Endothelial cell of umbilical vein (primary cell): ENCODE results near the gene MSH4. TPM values are rescaled to one million over a fixed set of nuclear protein-coding genes. Genes with fewer than 3 reads are reported as not detected.
"Not testable (repeated sequence)": the region's sequence is repeated elsewhere in the genome, so short reads cannot be mapped to it uniquely, and the experiment has no call there.

Experiments used
- BruUV-seq: library from RNA; stranded (reverse); fragments of 400-500 nt; replicated peaks from 2 replicates; lab custom pipeline; 2021; lab: Mats Ljungman, UMichigan
- CTCF ChIA-PET: fragments of 300-600, 350-600 bp; sonication (Branson Sonifier 250); formaldehyde crosslinking; loops from one replicate; lab custom pipeline; 2021; ENCODE audit warnings: antibody characterized with exemption, inconsistent platforms; lab: Charles Lee
- POLR2A ChIA-PET: fragments of 300-600, 350-600 bp; sonication (Branson Sonifier 250); formaldehyde crosslinking; loops from one replicate; lab custom pipeline; 2021; ENCODE audit warnings: antibody characterized with exemption, inconsistent platforms; lab: Charles Lee
- DNase-seq: peaks from one replicate; pipeline ENCODE4 v3.0.0-alpha.2; 2011; ENCODE audit warnings: low read depth, low spot score
- FAIRE-seq: peaks from 2 replicates; lab custom pipeline; 2011; peaks lifted over from hg19 to GRCh38; lab: Jason Lieb, UNC
- H2AFZ ChIP-seq: 2 replicates; pipeline ENCODE4 v1.6.0; 2012; ENCODE audit warnings: low read depth, low read length, control low read depth, inconsistent platforms
- H3K27ac ChIP-seq: 2 replicates; pipeline ENCODE4 v1.5.1; 2011; ENCODE audit warnings: low read depth, mild to moderate bottlenecking, control low read depth, low read length, moderate library complexity; ENCODE audit not compliant: insufficient read depth
- H3K27me3 ChIP-seq, 2 experiments: 2 replicates each; pipeline versions ENCODE4 v1.6.0 to v1.6.1; 2011; ENCODE audit warnings: low read length in 2 of 2, mixed read lengths in 1 of 2; ENCODE audit not compliant: control insufficient read depth in 2 of 2, insufficient read depth in 2 of 2
- H3K36me3 ChIP-seq, 2 experiments: 2 replicates in 1 of 2; 3 replicates in 1 of 2; pipeline ENCODE4 v1.5.1; 2011; ENCODE audit warnings: low read length in 2 of 2, mild to moderate bottlenecking in 1 of 2, moderate library complexity in 1 of 2; ENCODE audit not compliant: control insufficient read depth in 2 of 2, insufficient read depth in 2 of 2; ENCODE audit errors: extremely low read depth in 1 of 2
- H3K4me1 ChIP-seq: 3 replicates; pipeline ENCODE4 v1.5.1; 2011; ENCODE audit warnings: mild to moderate bottlenecking, low read length; ENCODE audit not compliant: control insufficient read depth, insufficient read depth; ENCODE audit errors: extremely low read depth
- H3K4me2 ChIP-seq: 2 replicates; pipeline ENCODE4 v1.6.1; 2011; ENCODE audit warnings: low read length, control low read depth, mixed read lengths; ENCODE audit not compliant: insufficient read depth
- H3K4me3 ChIP-seq, 3 experiments: fragments of 200-600 bp in 1 of 3; sonication (generic), shearing (Covaris generic) in 1 of 3; replicated peaks in 1 of 3; 2 replicates each; pipeline ENCODE4 v1.5.1; 2011 to 2016; ENCODE audit warnings: control low read depth in 3 of 3, low read length in 3 of 3, mild to moderate bottlenecking in 2 of 3, inconsistent platforms in 1 of 3, low read depth in 1 of 3, moderate library complexity in 1 of 3; ENCODE audit not compliant: insufficient read depth in 1 of 3
- H3K79me2 ChIP-seq: 2 replicates; pipeline ENCODE4 v1.6.0; 2012; ENCODE audit warnings: low read length, inconsistent platforms; ENCODE audit not compliant: control insufficient read depth, insufficient read depth
- H3K9ac ChIP-seq: replicated peaks from 2 replicates; pipeline ENCODE3; 2011; ENCODE audit warnings: low read length, control low read depth; ENCODE audit not compliant: insufficient read depth; ENCODE audit errors: extremely low read depth
- H3K9me1 ChIP-seq: replicated peaks from 3 replicates; pipeline ENCODE4 v1.6.0; 2011; ENCODE audit warnings: mild to moderate bottlenecking, low read length; ENCODE audit not compliant: control insufficient read depth, insufficient read depth; ENCODE audit errors: extremely low read depth
- H3K9me3 ChIP-seq: replicated peaks from 2 replicates; pipeline ENCODE4 v1.5.1; 2012; ENCODE audit warnings: low read length, inconsistent platforms; ENCODE audit not compliant: control insufficient read depth, insufficient read depth
- H4K20me1 ChIP-seq: replicated peaks from 2 replicates; pipeline ENCODE3; 2011; ENCODE audit warnings: mild to moderate bottlenecking, low read length; ENCODE audit not compliant: control insufficient read depth, insufficient read depth; ENCODE audit errors: extremely low read depth
- CTCF ChIP-seq, 2 donors: IDR thresholded peaks; 1 replicate in 1 of 2; 2 replicates in 1 of 2; pipeline ENCODE4 v1.5.1; 2011; ENCODE audit warnings: low read length in 2 of 2, mild to moderate bottlenecking in 2 of 2, moderate library complexity in 2 of 2, control low read depth in 1 of 2, inconsistent platforms in 1 of 2, low read depth in 1 of 2; ENCODE audit not compliant: insufficient read depth in 1 of 2; ENCODE audit errors: extremely low read depth in 1 of 2
- FOS ChIP-seq: IDR thresholded peaks from 2 replicates; pipeline ENCODE4 v1.6.1; 2011; ENCODE audit warnings: mild to moderate bottlenecking, low read length, moderate library complexity, borderline replicate concordance; ENCODE audit not compliant: insufficient read depth
- GATA2 ChIP-seq: IDR thresholded peaks from 2 replicates; pipeline ENCODE4 v1.7.0; 2011; ENCODE audit warnings: low read depth, mild to moderate bottlenecking, moderate library complexity, mixed read lengths, low read length; ENCODE audit not compliant: insufficient read length, insufficient read depth
- JUN ChIP-seq: IDR thresholded peaks from 2 replicates; pipeline ENCODE4 v1.6.1; 2011; ENCODE audit warnings: borderline replicate concordance, low read depth; ENCODE audit not compliant: insufficient read length, insufficient read depth
- MAX ChIP-seq: IDR thresholded peaks from 2 replicates; pipeline ENCODE4 v1.6.1; 2011; ENCODE audit not compliant: insufficient read depth, insufficient read length
- MYC ChIP-seq: IDR thresholded peaks from one replicate; pipeline ENCODE4 v1.6.1; 2011; ENCODE audit warnings: mild to moderate bottlenecking, low read depth, low read length
- POLR2A ChIP-seq: IDR thresholded peaks from 2 replicates; pipeline ENCODE4 v1.6.1; 2012; ENCODE audit warnings: low read depth, mild to moderate bottlenecking, control low read depth, low read length
- POLR2AphosphoS5 ChIP-seq: IDR thresholded peaks from 2 replicates; pipeline ENCODE4 v1.6.1; 2012; ENCODE audit warnings: low read depth, mild to moderate bottlenecking, control low read depth, low read length, moderate library complexity; ENCODE audit not compliant: insufficient read depth
- dilution Hi-C: fragments of 300-500 bp; cut with MboI; formaldehyde crosslinking; loops from one replicate; pipeline ENCODE4 v1.15.0; 2019; ENCODE audit warnings: low sequenced_read_pairs; ENCODE audit not compliant: extremely low pct_ligation_motif_present
- intact Hi-C: fragments of 100-400 bp; cut with micrococcal nuclease; formaldehyde crosslinking; loops from one replicate; pipeline ENCODE4 v1.10.0; 2022
- polyA plus RNA-seq, 4 experiments: library from polyadenylated mRNA; depleted of rRNA in 3 of 4; stranded (reverse) in 3 of 4; unstranded in 1 of 4; fragments of >200 nt; gene quantifications; 2 replicates each; pipeline versions ENCODE4 v1.2.1 to v1.2.3, GENCODE V29; 2011 to 2012; ENCODE audit warnings: missing spikeins in 1 of 4
- total RNA-seq: library from RNA; stranded (reverse); gene quantifications from 2 replicates; pipeline ENCODE4 v1.2.3, GENCODE V29; 2021

Gene MSH4
- total and polyA plus RNA-seq, 2 donors (not counting 3 experiments of a cell fraction or from before 2014, with no cell fraction given) = 0.01 to 0.29 TPM

GRCh38 chr1:75943037-75943436 lies 146.4 kb downstream of the MSH4 start:
- intact Hi-C loops = not testable (repeated sequence)

GRCh38 chr1:75950176-75950575 lies 153.5 kb downstream of the MSH4 start:
- Histone ChIP-seq H3K27ac (no peak overlapping the region), H3K36me3 (no peaks in the 10 kb centered on the region), H3K4me2 (no peak overlapping the region), H3K9me1 (no peaks in the 10 kb centered on the region), H3K4me3 (no peak overlapping the region), H3K27me3 (no peaks in the 10 kb centered on the region), H2AFZ (no peak overlapping the region), H3K9ac (no peak overlapping the region), H3K9me3 (no peaks in the 10 kb centered on the region), H3K4me1 (no peaks in the 10 kb centered on the region), H4K20me1 (no peaks in the 10 kb centered on the region), H3K79me2 (no peaks in the 10 kb centered on the region)
- no TSS peak for BruUV-seq
- ChIA-PET CTCF (no interaction called here), POLR2A (no interaction called here)
- dilution Hi-C loops (no loop called here), intact Hi-C loops (loop anchor here (10.0 kb wide), 1 partner anchor 655 kb away; no protein-coding TSS in a partner anchor)
- no peak for FAIRE-seq
- DNase-seq = no peak
- TF ChIP-seq GATA2 (no peak), POLR2AphosphoS5 (no peak), CTCF (IDR thresholded peaks at IDR 0.05; ENCODE audit: extremely low read depth in 1 of 2, insufficient read depth in 1 of 2, low read depth in 1 of 2, low read length in 2 of 2) (no peak), MYC (no peak), POLR2A (no peak), JUN (no peak), MAX (no peak), FOS (no peak)

More at GRCh38 chr1:75943037-75943436, 146.4 kb downstream of the MSH4 start:
- H3K4me1 ChIP-seq, H4K20me1 ChIP-seq, H3K79me2 ChIP-seq, H3K9ac ChIP-seq, H3K4me2 ChIP-seq, H2AFZ ChIP-seq, H3K9me1 ChIP-seq, H3K9me3 ChIP-seq, H3K27me3 ChIP-seq, POLR2A ChIA-PET, H3K27ac ChIP-seq, H3K4me3 ChIP-seq, dilution Hi-C loops, H3K36me3 ChIP-seq, BruUV-seq: not testable (repeated sequence)
- peak; percentile 46 for TF ChIP-seq MAX
- DNase-seq = peak; percentile 40
- CTCF ChIA-PET = interaction anchor here (1.2 kb wide), 1 partner anchor 8 kb away, joined by 4 read pairs; no protein-coding TSS in a partner anchor
- FAIRE-seq = peak; percentile 35
